IMR-90 (cell line): ENCODE data around the gene XCR1. TPM values are rescaled to one million over a fixed set of nuclear protein-coding genes. Genes with fewer than 3 reads are reported as not detected.

Experiments
- ATAC-seq: fragments of 200-7000 bp; cut with Tn5 transposase; 2 replicates; pipeline ENCODE4 v1.9.1; 2020; ENCODE audit warnings: low read depth, mild to moderate bottlenecking, moderate library complexity
- BruUV-seq: library from RNA; stranded (reverse); fragments of 400-500 nt; replicated peaks from 2 replicates; lab custom pipeline; 2021; lab: Mats Ljungman, UMichigan
- CTCF ChIA-PET: fragments of 300-600 bp; formaldehyde crosslinking; extraction: SDS; loops from one replicate; lab custom pipeline; 2021; ENCODE audit warnings: antibody characterized with exemption; lab: Yijun Ruan, JAX
- POLR2A ChIA-PET: fragments of 300-600 bp; sonication (Branson Sonifier 250); formaldehyde crosslinking; loops from one replicate; lab custom pipeline; 2022; ENCODE audit warnings: antibody characterized with exemption; ENCODE audit not compliant: unreplicated experiment; lab: Charles Lee
- DNase-seq: peaks from one replicate; pipeline ENCODE4 v3.0.0; 2013
- H2AFZ ChIP-seq: replicated peaks from 2 replicates; pipeline ENCODE3; 2013; ENCODE audit warnings: low read length, mild to moderate bottlenecking; ENCODE audit not compliant: poor library complexity
- H2AK5ac ChIP-seq: 2 replicates; pipeline ENCODE4 v1.6.1; 2013; ENCODE audit warnings: low read depth, low read length, inconsistent platforms
- H2AK9ac ChIP-seq: replicated peaks from 2 replicates; pipeline ENCODE3; 2013; ENCODE audit warnings: mild to moderate bottlenecking, low read depth, low read length, moderate library complexity; ENCODE audit not compliant: poor library complexity
- H2BK120ac ChIP-seq: 2 replicates; pipeline ENCODE4 v1.6.1; 2013; ENCODE audit warnings: low read depth, low read length, inconsistent platforms
- H2BK15ac ChIP-seq: 3 replicates; pipeline ENCODE4 v1.6.1; 2013; ENCODE audit warnings: low read depth, low read length, inconsistent platforms
- H2BK20ac ChIP-seq: 2 replicates; pipeline ENCODE4 v1.6.1; 2013; ENCODE audit warnings: low read depth, mild to moderate bottlenecking, inconsistent platforms, low read length, moderate library complexity
- H2BK5ac ChIP-seq: 2 replicates; pipeline ENCODE4 v1.6.1; 2013; ENCODE audit warnings: mild to moderate bottlenecking, low read depth, low read length, inconsistent platforms; ENCODE audit not compliant: poor library complexity, severe bottlenecking
- H3K14ac ChIP-seq: replicated peaks from 2 replicates; pipeline ENCODE4 v1.6.1; 2013; ENCODE audit warnings: low read depth, low read length, inconsistent platforms
- H3K18ac ChIP-seq: 2 replicates; pipeline ENCODE4 v1.6.1; 2013; ENCODE audit warnings: low read depth, low read length, control low read depth
- H3K23ac ChIP-seq: 2 replicates; pipeline ENCODE4 v1.6.1; 2013; ENCODE audit warnings: low read depth, low read length, inconsistent platforms
- H3K27ac ChIP-seq: 2 replicates; pipeline ENCODE4 v1.5.1; 2013; ENCODE audit warnings: mild to moderate bottlenecking, control low read depth, low read length; ENCODE audit not compliant: insufficient read depth
- H3K27me3 ChIP-seq: 2 replicates; pipeline ENCODE4 v1.6.1; 2013; ENCODE audit warnings: low read length; ENCODE audit not compliant: control insufficient read depth, insufficient read depth
- H3K36me3 ChIP-seq: 2 replicates; pipeline ENCODE4 v1.6.1; 2013; ENCODE audit warnings: low read length, mixed read lengths; ENCODE audit not compliant: control insufficient read depth, insufficient read depth
- H3K4ac ChIP-seq: 2 replicates; pipeline ENCODE4 v1.6.1; 2013; ENCODE audit warnings: low read depth, low read length, inconsistent platforms
- H3K4me1 ChIP-seq: 2 replicates; pipeline ENCODE4 v1.6.1; 2013; ENCODE audit warnings: low read length, mixed read lengths; ENCODE audit not compliant: control insufficient read depth, insufficient read depth
- H3K4me2 ChIP-seq: 2 replicates; pipeline ENCODE4 v1.6.1; 2013; ENCODE audit warnings: low read depth, mild to moderate bottlenecking, control low read depth, low read length, moderate library complexity
- H3K4me3 ChIP-seq: 2 replicates; pipeline ENCODE4 v1.5.1; 2013; ENCODE audit warnings: low read depth, mild to moderate bottlenecking, control low read depth, low read length, moderate library complexity; ENCODE audit not compliant: insufficient read depth
- H3K56ac ChIP-seq: 2 replicates; pipeline ENCODE4 v1.6.1; 2013; ENCODE audit warnings: low read length, inconsistent platforms; ENCODE audit not compliant: insufficient read depth; ENCODE audit errors: extremely low read depth
- H3K79me1 ChIP-seq, 2 experiments: 2 replicates each; pipeline ENCODE4 v1.6.1; 2013; ENCODE audit warnings: low read length in 2 of 2, inconsistent platforms in 1 of 2, low read depth in 1 of 2
- H3K9ac ChIP-seq: 2 replicates; pipeline ENCODE4 v1.6.1; 2013; ENCODE audit warnings: low read depth, low read length, control low read depth
- H3K9me1 ChIP-seq: 2 replicates; pipeline ENCODE4 v1.6.1; 2013; ENCODE audit warnings: low read length, inconsistent platforms; ENCODE audit not compliant: insufficient read depth
- H3K9me3 ChIP-seq: 2 replicates; pipeline ENCODE4 v1.6.1; 2013; ENCODE audit warnings: low read length; ENCODE audit not compliant: control insufficient read depth, insufficient read depth
- H4K20me1 ChIP-seq: 2 replicates; pipeline ENCODE4 v1.6.1; 2013; ENCODE audit warnings: low read length, inconsistent platforms; ENCODE audit not compliant: insufficient read depth
- H4K5ac ChIP-seq: 2 replicates; pipeline ENCODE4 v1.6.1; 2013; ENCODE audit warnings: mild to moderate bottlenecking, low read depth, low read length, control low read depth
- H4K8ac ChIP-seq, 2 experiments: 2 replicates each; pipeline ENCODE4 v1.6.1; 2013; ENCODE audit warnings: low read depth in 2 of 2, low read length in 2 of 2, control low read depth in 1 of 2, inconsistent platforms in 1 of 2
- H4K91ac ChIP-seq: 2 replicates; pipeline ENCODE4 v1.6.1; 2013; ENCODE audit warnings: low read depth, low read length, inconsistent platforms; ENCODE audit not compliant: insufficient read depth
- CHD1 ChIP-seq: IDR thresholded peaks from 2 replicates; pipeline ENCODE4 v1.6.1; 2012; ENCODE audit warnings: low read depth, low read length, improper control_type of control experiment
- CTCF ChIP-seq: conservative IDR thresholded peaks from 2 replicates; pipeline ENCODE4 v1.5.1; 2012; ENCODE audit warnings: mild to moderate bottlenecking, low read depth, low read length, improper control_type of control experiment
- FOS ChIP-seq: fragments of 150-350 bp; IDR thresholded peaks from 2 replicates; pipeline ENCODE4 v1.6.1; 2016; ENCODE audit warnings: low read depth, low read length
- MAFK ChIP-seq: IDR thresholded peaks from 2 replicates; pipeline ENCODE4 v1.6.1; 2012; ENCODE audit warnings: low read depth, low read length, improper control_type of control experiment
- MAZ ChIP-seq: IDR thresholded peaks from 2 replicates; pipeline ENCODE4 v1.6.1; 2012; ENCODE audit warnings: low read depth, mild to moderate bottlenecking, low read length, improper control_type of control experiment, moderate library complexity, borderline replicate concordance
- MXI1 ChIP-seq: IDR thresholded peaks from 2 replicates; pipeline ENCODE4 v1.6.1; 2012; ENCODE audit warnings: low read depth, mild to moderate bottlenecking, low read length, moderate library complexity, borderline replicate concordance
- NFE2L2 ChIP-seq: fragments of 150-350 bp; IDR thresholded peaks from 2 replicates; pipeline ENCODE4 v1.6.1; 2016; ENCODE audit warnings: low read depth, mild to moderate bottlenecking, low read length
- POLR2A ChIP-seq: IDR thresholded peaks from 2 replicates; pipeline ENCODE4 v1.6.1; 2012; ENCODE audit warnings: mild to moderate bottlenecking, low read depth, low read length
- RAD21 ChIP-seq: IDR thresholded peaks from 2 replicates; pipeline ENCODE4 v1.6.1; 2012; ENCODE audit warnings: low read length, improper control_type of control experiment
- RCOR1 ChIP-seq: IDR thresholded peaks from 2 replicates; pipeline ENCODE4 v1.6.1; 2012; ENCODE audit warnings: mild to moderate bottlenecking, low read length, improper control_type of control experiment; ENCODE audit not compliant: insufficient replicate concordance
- RFX5 ChIP-seq: IDR thresholded peaks from 2 replicates; pipeline ENCODE4 v1.8.0; 2012; ENCODE audit warnings: low read depth, mild to moderate bottlenecking, low read length, moderate library complexity
- SMC3 ChIP-seq: fragments of 150-350 bp; IDR thresholded peaks from 2 replicates; pipeline ENCODE4 v1.6.1; 2016; ENCODE audit warnings: low read depth, mild to moderate bottlenecking, antibody characterized with exemption, low read length, moderate library complexity
- USF2 ChIP-seq: fragments of 150-350 bp; IDR thresholded peaks from 2 replicates; pipeline ENCODE4 v1.6.1; 2017; ENCODE audit warnings: mild to moderate bottlenecking, antibody characterized with exemption, low read length, low read depth
- WGBS, 2 experiments: methylation state at CpG; one replicate each; pipeline versions ENCODE4 v1.1.5 to v1.1.7; 2013; ENCODE audit warnings: missing lambda C conversion rate in 2 of 2; ENCODE audit not compliant: insufficient read length in 1 of 2; ENCODE audit errors: extremely low coverage in 2 of 2; 5-methylcytosine and 5-hydroxymethylcytosine counted together
- dilution Hi-C: fragments of 300-500 bp; cut with HindIII; formaldehyde crosslinking; loops from one replicate; pipeline ENCODE4 v1.14.3; 2018; ENCODE audit warnings: low sequenced_read_pairs; ENCODE audit not compliant: unreplicated experiment
- in situ Hi-C: fragments of 300-500 bp; cut with MboI; formaldehyde crosslinking; loops from 3 replicates; pipeline ENCODE4 v1.14.3; 2019; ENCODE audit warnings: low sequenced_read_pairs, inconsistent platforms, mixed read lengths
- intact Hi-C: fragments of 100-400 bp; cut with micrococcal nuclease; formaldehyde crosslinking; loops from 2 replicates; pipeline ENCODE4 v1.10.0; 2022
- polyA plus RNA-seq, 3 experiments: library from polyadenylated mRNA; depleted of rRNA; stranded (reverse); fragments of >200 nt; gene quantifications; 2 replicates each; pipeline ENCODE4 v1.2.3, GENCODE V29; 2012; ENCODE audit warnings: low replicate concordance in 1 of 3
- total RNA-seq: library from RNA; depleted of rRNA; stranded (reverse); fragments of >200 nt; gene quantifications from 2 replicates; pipeline ENCODE4 v1.2.3, GENCODE V29; 2012

Gene XCR1
- total and polyA plus RNA-seq, 2 of the 4 experiments (the other 2 are of a cell fraction) = not detected

GRCh38 chr3:46021516-46021915, 5.8 kb downstream of the XCR1 start:
- dilution Hi-C loops = no loop called here
- no peak overlapping the region for H3K9ac ChIP-seq

More at GRCh38 chr3:46021516-46021915, 5.8 kb downstream of the XCR1 start:
- Histone ChIP-seq H4K20me1 (no peaks in the 10 kb centered on the region), H3K56ac (no peak overlapping the region), H2BK20ac (no peak overlapping the region), H3K4me3 (no peak overlapping the region), H4K91ac (no peak overlapping the region), H2BK5ac (no peak overlapping the region), H4K8ac (no peak overlapping the region), H3K4me2 (no peak overlapping the region), H3K4me1 (no peaks in the 10 kb centered on the region), H3K27me3 (peaks cover 11% of the 10 kb centered on the region), H3K9me1 (no peaks in the 10 kb centered on the region; the same call in 1 of the 2 replicates), H3K27ac (no peak overlapping the region), H2BK15ac (no peak overlapping the region), H3K18ac (no peak overlapping the region), H3K4ac (no peak overlapping the region), H4K5ac (no peak overlapping the region), H2AK9ac (no peak overlapping the region), H3K23ac (no peak overlapping the region), H3K36me3 (no peaks in the 10 kb centered on the region), H2BK120ac (no peak overlapping the region), H3K79me1 (no peaks in the 10 kb centered on the region), H2AK5ac (no peak overlapping the region), H2AFZ (no peak overlapping the region), H3K9me3 (no peaks in the 10 kb centered on the region), H3K14ac (no peak overlapping the region)
- intact Hi-C loops (no loop called here), in situ Hi-C loops (no loop called here)
- TF ChIP-seq RCOR1 (no peak), CTCF (no peak), FOS (no peak), CHD1 (no peak), MXI1 (no peak), NFE2L2 (no peak), SMC3 (no peak), POLR2A (no peak), MAFK (no peak), RAD21 (no peak), RFX5 (no peak), USF2 (no peak), MAZ (no peak)
- POLR2A ChIA-PET = no interaction called here
- CTCF ChIA-PET = no interaction called here
- ATAC-seq (no peak), DNase-seq (no peak)
- no TSS peak for BruUV-seq
- WGBS, 2 experiments = 94% methylated on average over 7 of the region's 8 CpGs; no CpG with 5 or more reads in 1 of the 2 experiments
